Measurements from ENCODE around the gene GAD2.

GAD2 gene

GRCh38 chr10:26225322-26225721 lies 8.7 kb downstream of the GAD2 start:
- DNase-seq, result no peak

DNA sequence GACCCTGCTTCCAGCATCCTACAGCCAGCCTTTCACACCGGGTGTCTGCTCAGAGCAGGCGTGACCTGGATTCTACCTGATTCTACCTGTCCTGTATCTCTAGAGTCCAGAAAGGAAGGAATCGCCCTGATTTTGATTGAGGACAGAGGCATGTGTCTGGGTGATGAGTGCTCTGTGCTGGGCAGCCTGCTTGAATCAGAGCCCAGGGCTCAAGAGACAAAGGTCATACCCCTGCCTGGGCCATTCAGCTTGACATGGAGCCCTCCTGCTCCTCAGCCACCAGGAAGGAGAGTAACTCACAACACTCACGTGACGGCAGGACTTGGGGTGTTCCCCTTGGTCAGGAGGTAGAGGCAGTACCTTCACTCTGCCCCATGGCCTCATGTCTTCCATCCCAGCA lies 11.2 kb downstream of the GAD2 start:
- no peak for DNase-seq

DNA sequence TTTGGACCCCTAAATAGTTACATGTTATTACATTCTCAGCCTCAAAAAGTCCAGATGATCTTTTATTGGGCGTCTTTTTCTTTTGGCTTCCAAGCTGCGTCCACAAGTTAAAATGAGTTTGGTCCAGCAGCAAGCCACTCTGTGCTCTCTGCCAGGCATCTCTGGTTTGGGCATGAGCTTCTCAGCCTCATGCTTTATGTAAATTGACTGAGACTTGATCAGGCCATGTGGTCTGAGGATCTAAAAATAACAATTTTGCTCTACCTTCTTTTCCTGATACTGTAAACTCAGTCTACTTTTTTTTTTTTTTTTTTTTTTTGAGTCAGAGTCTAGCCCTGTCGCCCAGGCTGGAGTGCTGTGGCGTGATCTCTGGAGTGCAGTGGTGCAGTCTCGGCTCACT lies 15.6 kb downstream of the GAD2 start:
- DNase-seq, result no peak

GRCh38 chr10:26235761-26236160 lies 19.2 kb downstream of the GAD2 start:
- DNase-seq, result no peak

- no peak for DNase-seq
Measured at GRCh38 chr10:26238378-26238777, 21.8 kb downstream of the GAD2 start.

GRCh38 chr10:26242706-26243350 lies 26.3 kb downstream of the GAD2 start:
- DNase-seq, result no peak

DNA sequence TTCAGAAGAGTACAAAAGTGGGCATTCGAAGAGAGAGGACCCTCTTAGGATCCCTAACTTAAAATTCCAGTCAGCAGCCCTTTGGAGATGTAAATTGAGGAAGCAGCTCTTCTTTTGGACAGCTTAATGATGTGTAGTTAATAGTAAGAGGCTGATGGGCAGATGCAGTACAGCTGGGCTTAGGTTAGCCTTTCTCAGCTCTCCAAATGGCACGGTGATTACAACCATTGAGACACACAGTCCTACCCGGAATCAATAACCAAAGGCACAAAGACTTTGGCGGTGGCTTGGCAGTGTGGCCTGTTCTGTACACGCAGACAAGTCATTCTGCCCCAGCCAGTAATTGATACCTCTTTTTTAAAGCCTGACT lies 26.8 kb downstream of the GAD2 start:
- DNase-seq, result no peak

GRCh38 chr10:26249681-26250080 lies 33.1 kb downstream of the GAD2 start:
- no peak for DNase-seq

DNA sequence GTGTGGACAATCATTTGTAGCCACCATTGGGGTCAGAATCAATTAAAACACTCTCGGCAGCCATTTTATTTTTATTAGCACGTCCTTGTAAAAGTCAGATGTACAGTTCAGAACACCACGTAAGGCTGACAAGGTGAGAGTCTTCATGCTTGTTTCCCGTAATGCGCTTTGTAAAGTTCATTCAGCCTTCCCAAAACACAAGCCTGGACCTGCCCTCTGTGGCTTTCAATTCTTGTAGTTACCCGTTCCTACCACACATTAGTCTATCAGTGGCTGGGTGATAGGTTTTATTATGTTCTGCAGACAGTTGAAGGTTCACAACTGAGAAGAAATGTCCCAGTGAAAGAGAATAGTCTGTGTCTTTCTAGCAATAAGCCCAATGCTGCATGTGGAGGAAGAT lies 35.4 kb downstream of the GAD2 start:
- DNase-seq, result no peak

- DNase-seq, result no peak
Measured at GRCh38 chr10:26254616-26255015, 38.0 kb downstream of the GAD2 start.

GRCh38 chr10:26259341-26259740 lies 42.8 kb downstream of the GAD2 start:
- DNase-seq, result no peak

GRCh38 chr10:26269754-26270153 lies 53.2 kb downstream of the GAD2 start:
- DNase-seq, result no peak

- DNase-seq, result no peak
Measured at GRCh38 chr10:26274391-26274790, 57.8 kb downstream of the GAD2 start.

DNA sequence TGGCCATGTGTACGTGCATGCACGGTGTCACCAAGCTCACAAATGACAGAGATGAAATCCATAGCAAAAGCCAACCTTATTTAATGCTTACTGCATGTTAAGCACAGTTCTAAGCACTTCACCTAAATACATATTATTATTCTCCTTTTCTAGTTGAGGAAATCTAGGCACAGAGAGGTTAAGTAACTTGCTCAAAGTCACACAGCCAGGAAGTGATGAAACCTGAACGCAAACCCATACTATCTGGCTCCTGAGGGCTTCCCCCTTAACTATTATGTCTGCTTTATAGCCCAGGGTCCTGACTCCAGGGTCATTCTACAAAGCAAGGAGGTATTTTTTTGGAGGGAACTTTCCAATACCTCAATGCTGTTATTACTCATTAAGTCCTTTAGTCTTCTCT lies 61.7 kb downstream of the GAD2 start:
- no peak for DNase-seq

GRCh38 chr10:26290236-26290635 lies 73.7 kb downstream of the GAD2 start:
- no peak for DNase-seq

DNA sequence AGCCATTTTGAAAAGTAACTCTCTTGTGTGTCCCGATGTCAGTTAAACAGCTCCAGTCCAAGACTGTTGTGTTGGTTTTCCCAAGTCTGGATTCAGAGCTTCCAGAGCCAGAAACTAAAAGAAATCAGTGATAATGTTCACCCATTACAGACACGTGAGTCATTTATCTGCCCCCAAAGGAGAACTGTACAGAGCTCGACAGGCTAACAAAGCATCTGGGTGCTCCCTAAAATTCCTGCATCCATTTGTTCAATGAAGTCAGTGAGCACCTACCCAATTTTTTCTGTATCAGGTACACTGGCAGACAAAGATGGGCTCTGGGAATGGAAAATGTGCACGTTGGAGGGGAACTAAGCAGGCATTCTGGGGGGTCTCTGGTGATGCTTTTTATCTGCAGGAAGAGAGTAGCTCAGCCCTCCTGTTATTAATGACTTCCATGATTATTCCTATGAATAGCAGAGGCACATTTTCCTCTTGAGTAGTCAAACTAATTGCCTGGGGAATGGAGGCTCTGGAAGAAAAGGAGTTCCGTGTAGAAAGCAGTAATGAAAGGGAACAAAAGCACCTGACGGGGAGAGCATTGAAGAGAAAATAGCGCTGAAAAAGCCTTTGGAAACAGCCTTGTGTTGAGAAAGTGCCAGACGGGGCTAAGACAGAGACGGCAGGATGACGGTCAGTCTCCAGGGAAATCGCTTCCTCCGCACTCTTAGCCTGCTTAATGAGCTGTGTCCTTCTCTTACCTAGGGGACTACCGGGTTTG lies 75.3 kb downstream of the GAD2 start:
- no peak for DNase-seq

DNA sequence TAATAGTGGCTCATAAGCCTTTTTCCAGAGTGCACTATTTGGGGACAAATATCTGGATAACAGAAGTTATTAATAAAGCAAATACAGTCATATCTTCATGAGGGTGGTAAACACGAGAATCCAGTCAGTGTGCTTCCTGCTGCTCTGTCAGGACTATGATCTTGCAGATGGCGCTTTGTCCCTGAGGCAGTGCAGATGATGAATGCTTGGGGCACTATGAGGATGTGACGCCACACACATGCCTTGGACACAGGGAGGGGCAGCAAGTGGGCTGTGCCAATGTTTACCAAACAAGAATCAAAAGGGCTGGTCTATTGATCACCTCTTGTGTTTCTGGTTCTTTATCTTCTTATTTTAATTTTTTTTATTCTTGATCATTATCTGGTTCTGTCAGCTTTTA lies 79.8 kb downstream of the GAD2 start:
- no peak for DNase-seq

GRCh38 chr10:26300001-26300400 lies 83.4 kb downstream of the GAD2 start:
- DNase-seq, result no peak

- no peak for DNase-seq
Measured at GRCh38 chr10:26303366-26303765, 86.8 kb downstream of the GAD2 start.

- DNase-seq, result no peak
Measured at GRCh38 chr10:26310361-26310760, 93.8 kb downstream of the GAD2 start.

DNA sequence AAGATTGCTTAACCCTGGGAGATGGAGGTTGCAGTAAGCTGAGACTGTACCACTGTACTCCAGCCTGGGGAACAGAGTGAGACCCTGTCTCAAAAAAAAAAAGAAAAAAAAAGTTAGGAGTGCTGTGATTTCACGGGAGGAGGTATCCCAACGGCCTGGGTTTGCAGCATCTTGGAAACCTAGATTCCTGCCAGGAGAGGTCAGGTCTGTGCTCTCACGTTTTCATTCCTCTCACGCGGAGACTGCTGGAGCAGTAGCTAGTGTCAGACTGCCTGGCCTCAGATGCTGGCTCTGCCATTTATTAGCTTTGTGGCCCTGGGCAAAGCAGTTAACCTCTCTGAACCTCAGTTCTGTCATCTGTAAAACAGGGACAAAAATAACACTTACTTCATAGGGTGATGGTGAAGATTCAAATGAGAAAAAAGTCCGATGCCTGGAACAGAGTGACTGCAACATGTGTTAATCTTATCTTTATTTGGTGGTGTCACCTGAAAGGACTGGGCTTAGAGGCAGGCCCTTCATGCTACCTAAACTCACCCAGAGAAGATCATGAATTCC lies 94.9 kb downstream of the GAD2 start:
- DNase-seq, result no peak

- DNase-seq, result no peak
Measured at GRCh38 chr10:26314265-26315013, 97.9 kb downstream of the GAD2 start.

- no peak for DNase-seq
Measured at GRCh38 chr10:26318672-26319071, 102.1 kb downstream of the GAD2 start.

DNA sequence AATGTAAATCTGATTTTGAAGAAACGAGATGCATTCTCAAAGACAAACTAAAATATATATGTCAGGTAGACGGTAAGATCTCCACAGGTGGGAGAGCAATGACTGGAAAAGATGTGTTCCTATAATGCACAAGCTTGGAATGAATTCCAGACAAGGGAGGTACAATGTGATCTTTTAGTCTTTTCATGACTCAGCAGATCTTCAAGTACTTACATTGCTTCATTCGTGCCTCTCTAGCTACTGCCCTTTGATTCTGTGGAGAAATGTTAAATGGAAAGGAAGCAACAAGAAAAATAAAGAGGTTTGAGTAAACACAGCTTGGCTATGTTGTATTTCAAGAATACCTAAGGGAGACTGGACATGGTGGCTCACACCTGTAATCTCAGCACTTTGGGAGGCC lies 106.6 kb downstream of the GAD2 start:
- DNase-seq, result no peak

Data from KG1 (cell line).